Thyroid gland (tissue), 4 donors: Measurements from ENCODE around the gene APBA1. TPM values are rescaled to one million over a fixed set of nuclear protein-coding genes. Genes with fewer than 3 reads are reported as not detected.

Experiments
- DNase-seq, 2 donors: peaks; one replicate each; pipeline ENCODE4 v3.0.0-alpha.2; 2019
- H3K27ac ChIP-seq, 3 donors: fragments of 200-600 bp; sonication (generic); 1 replicate in 2 of 3; 2 replicates in 1 of 3; pipeline ENCODE4 v1.5.1; 2016 to 2019; ENCODE audit warnings: mild to moderate bottlenecking in 1 of 3, moderate library complexity in 1 of 3
- H3K27me3 ChIP-seq: fragments of 200-600 bp; sonication (generic); one replicate; pipeline ENCODE4 v1.5.1; 2019
- H3K36me3 ChIP-seq, 2 donors: fragments of 200-600 bp; sonication (generic); one replicate each; pipeline ENCODE4 v1.5.1; 2016 to 2019
- H3K4me1 ChIP-seq, 2 donors: fragments of 200-600 bp; sonication (generic); one replicate each; pipeline ENCODE4 v1.5.1; 2017 to 2019
- H3K4me3 ChIP-seq, 3 donors: fragments of 200-600 bp; sonication (generic); replicated peaks in 1 of 3; 1 replicate in 2 of 3; 2 replicates in 1 of 3; pipeline ENCODE4 v1.5.1; 2016; ENCODE audit warnings: mild to moderate bottlenecking in 1 of 3
- H3K9me3 ChIP-seq: fragments of 200-600 bp; sonication (generic); one replicate; pipeline ENCODE4 v1.5.1; 2017
- POLR2A ChIP-seq, 2 donors: fragments of 450-650 bp; IDR thresholded peaks; one replicate each; pipeline ENCODE4 v1.6.1; 2017; ENCODE audit warnings: antibody characterized with exemption in 2 of 2, mild to moderate bottlenecking in 2 of 2, moderate library complexity in 1 of 2
- WGBS, 2 donors: methylation state at CpG; one replicate each; pipeline ENCODE4 v1.1.5; 2017; 5-methylcytosine and 5-hydroxymethylcytosine counted together
- intact Hi-C: fragments of 100-400 bp; cut with DNase I; formaldehyde crosslinking; loops from one replicate; pipeline ENCODE4 v1.15.1; 2023
- total RNA-seq, 4 donors: library from RNA; depleted of rRNA; stranded (reverse); fragments of >200 nt; gene quantifications; one replicate each; pipeline ENCODE4 v1.2.3, GENCODE V29; 2016
- TF ChIP-seq, protein P1 (sequence below), 6 experiments: fragments of 200-600 bp in 3 of 6; fragments of 450-650 bp in 3 of 6; sonication (generic) in 3 of 6; IDR thresholded peaks; one replicate each; pipeline ENCODE4 v1.5.1; 2016 to 2019; ENCODE audit warnings: antibody characterized with exemption in 6 of 6, mild to moderate bottlenecking in 2 of 6, inconsistent platforms in 1 of 6, moderate library complexity in 1 of 6

Gene APBA1
- total RNA-seq, 4 donors from 2014 or later, result 2.8 to 11.2 (median 3.8) TPM

- no peak for TF ChIP-seq POLR2A (IDR thresholded peaks at IDR 0.05)
- TF ChIP-seq, protein P1, sequence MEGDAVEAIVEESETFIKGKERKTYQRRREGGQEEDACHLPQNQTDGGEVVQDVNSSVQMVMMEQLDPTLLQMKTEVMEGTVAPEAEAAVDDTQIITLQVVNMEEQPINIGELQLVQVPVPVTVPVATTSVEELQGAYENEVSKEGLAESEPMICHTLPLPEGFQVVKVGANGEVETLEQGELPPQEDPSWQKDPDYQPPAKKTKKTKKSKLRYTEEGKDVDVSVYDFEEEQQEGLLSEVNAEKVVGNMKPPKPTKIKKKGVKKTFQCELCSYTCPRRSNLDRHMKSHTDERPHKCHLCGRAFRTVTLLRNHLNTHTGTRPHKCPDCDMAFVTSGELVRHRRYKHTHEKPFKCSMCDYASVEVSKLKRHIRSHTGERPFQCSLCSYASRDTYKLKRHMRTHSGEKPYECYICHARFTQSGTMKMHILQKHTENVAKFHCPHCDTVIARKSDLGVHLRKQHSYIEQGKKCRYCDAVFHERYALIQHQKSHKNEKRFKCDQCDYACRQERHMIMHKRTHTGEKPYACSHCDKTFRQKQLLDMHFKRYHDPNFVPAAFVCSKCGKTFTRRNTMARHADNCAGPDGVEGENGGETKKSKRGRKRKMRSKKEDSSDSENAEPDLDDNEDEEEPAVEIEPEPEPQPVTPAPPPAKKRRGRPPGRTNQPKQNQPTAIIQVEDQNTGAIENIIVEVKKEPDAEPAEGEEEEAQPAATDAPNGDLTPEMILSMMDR (IDR thresholded peaks at IDR 0.05), result no peak
- WGBS, 2 donors, result 48 to 51% methylated on average over 3 of the region's 3 CpGs
- H3K4me3 ChIP-seq, result no peak overlapping the region
- H3K36me3 ChIP-seq, result no peaks in the 10 kb centered on the region
- no peaks in the 10 kb centered on the region for H3K9me3 ChIP-seq
- no peak overlapping the region for H3K27ac ChIP-seq
- H3K4me1 ChIP-seq, result no peaks in the 10 kb centered on the region
- no peaks in the 10 kb centered on the region for H3K27me3 ChIP-seq
- DNase-seq, result no peak
- intact Hi-C loops, result no loop called here
Observed at GRCh38 chr9:69632768-69633167, 39.4 kb downstream of the APBA1 start.

GRCh38 chr9:69627281-69627680 is 44.9 kb downstream of the APBA1 start:
- Histone ChIP-seq H3K4me1 (no peaks in the 10 kb centered on the region), H3K27ac (no peak overlapping the region), H3K9me3 (no peaks in the 10 kb centered on the region), H3K4me3 (no peak overlapping the region), H3K27me3 (no peaks in the 10 kb centered on the region), H3K36me3 (no peaks in the 10 kb centered on the region)
- WGBS, 2 donors, result 75 to 78% methylated on average over 3 of the region's 3 CpGs
- TF ChIP-seq POLR2A (IDR thresholded peaks at IDR 0.05), result no peak
- TF ChIP-seq, protein P1 (IDR thresholded peaks at IDR 0.05), result no peak
- intact Hi-C loops, result no loop called here
- no peak for DNase-seq

- intact Hi-C loops, result no loop called here
- TF ChIP-seq, protein P1 (IDR thresholded peaks at IDR 0.05), result no peak
- TF ChIP-seq POLR2A (IDR thresholded peaks at IDR 0.05), result no peak
- Histone ChIP-seq H3K4me1 (no peaks in the 10 kb centered on the region), H3K36me3 (no peaks in the 10 kb centered on the region), H3K9me3 (no peaks in the 10 kb centered on the region), H3K27ac (no peak overlapping the region), H3K4me3 (no peak overlapping the region), H3K27me3 (no peaks in the 10 kb centered on the region)
- WGBS, 2 donors, result 78 to 88% methylated on average over 3 of the region's 3 CpGs
- no peak for DNase-seq
Observed at GRCh38 chr9:69623276-69623675, 48.9 kb downstream of the APBA1 start.

DNA sequence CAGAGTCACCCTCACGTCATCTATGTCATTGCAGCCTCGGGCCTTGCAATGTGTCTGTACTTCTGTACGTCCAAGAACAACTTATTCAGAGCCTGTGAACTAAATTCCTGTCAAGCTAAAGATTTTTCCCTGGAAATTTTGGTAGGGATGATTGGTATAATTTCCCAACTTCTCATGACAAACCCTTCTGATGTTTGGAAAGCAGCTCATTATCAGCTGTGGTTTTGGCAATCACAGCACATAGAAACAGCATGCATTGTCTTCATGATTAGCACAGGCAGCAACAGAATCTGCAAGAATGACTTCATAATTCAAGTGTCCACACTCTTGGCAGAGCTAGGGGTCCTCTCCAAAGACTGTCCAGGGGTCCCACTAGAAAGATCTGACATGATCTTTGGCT is 49.5 kb downstream of the APBA1 start:
- no peak for TF ChIP-seq POLR2A (IDR thresholded peaks at IDR 0.05)
- TF ChIP-seq, protein P1 (IDR thresholded peaks at IDR 0.05), result no peak
- intact Hi-C loops, result no loop called here
- Histone ChIP-seq H3K4me1 (no peaks in the 10 kb centered on the region), H3K4me3 (no peak overlapping the region), H3K27me3 (no peaks in the 10 kb centered on the region), H3K27ac (no peak overlapping the region), H3K36me3 (no peaks in the 10 kb centered on the region), H3K9me3 (no peaks in the 10 kb centered on the region)
- no peak for DNase-seq
- WGBS, 2 donors, result 84 to 87% methylated on average over 3 of the region's 3 CpGs

GRCh38 chr9:69621730-69622460 is 50.3 kb downstream of the APBA1 start:
- Histone ChIP-seq H3K27me3 (no peaks in the 10 kb centered on the region), H3K9me3 (no peaks in the 10 kb centered on the region), H3K4me1 (no peaks in the 10 kb centered on the region), H3K27ac (no peak overlapping the region), H3K36me3 (no peaks in the 10 kb centered on the region), H3K4me3 (no peak overlapping the region)
- 67 to 83% methylated on average over 3 of the region's 3 CpGs for WGBS, 2 donors
- DNase-seq, result no peak
- intact Hi-C loops, result no loop called here
- TF ChIP-seq, protein P1 (IDR thresholded peaks at IDR 0.05), result no peak
- TF ChIP-seq POLR2A (IDR thresholded peaks at IDR 0.05), result no peak
